ENCODE measurements around the gene JDP2. TPM values are rescaled to one million over a fixed set of nuclear protein-coding genes. Genes with fewer than 3 reads are reported as not detected.

Gene JDP2
- polyA plus RNA-seq, 1 experiment = 83.8 TPM

- no peak for TF ChIP-seq CTCF (IDR thresholded peaks at IDR 0.05; ENCODE audit: insufficient read depth, low read depth, low read length)
- Histone ChIP-seq H3K36me3 (ENCODE audit: control insufficient read depth, insufficient read depth, low read length) (no peaks in the 10 kb centered on the region), H3K4me3 (ENCODE audit: low read depth, low read length) (no peak overlapping the region), H3K27me3 (ENCODE audit: control insufficient read depth, insufficient read depth, low read length) (peaks cover 2% of the 10 kb centered on the region)
- CTCF ChIA-PET = interaction anchor here (1.1 kb wide), 1 partner anchor 8 kb away, joined by 3 read pairs; no protein-coding TSS in a partner anchor
- POLR2A ChIA-PET = no interaction called here
- no peak for DNase-seq (ENCODE audit: low read depth)
These were observed 44.1 kb upstream of the JDP2 start for GRCh38 chr14:75383721-75384120.

- POLR2A ChIA-PET = interaction anchor here (0.6 kb wide), 1 partner anchor 14 kb away, joined by 3 read pairs; no protein-coding TSS in a partner anchor
- peak; percentile 16 for DNase-seq (ENCODE audit: low read depth)
- H3K27me3 ChIP-seq (ENCODE audit: control insufficient read depth, insufficient read depth, low read length) = peaks cover 5% of the 10 kb centered on the region
- CTCF ChIA-PET = interaction anchor here (0.6 to 0.7 kb wide), 2 partner anchors 18 to 21 kb away, joined by 3 read pairs; no protein-coding TSS in a partner anchor
- TF ChIP-seq CTCF (IDR thresholded peaks at IDR 0.05; ENCODE audit: insufficient read depth, low read depth, low read length) = no peak
- no peak overlapping the region for H3K4me3 ChIP-seq (ENCODE audit: low read depth, low read length)
- H3K36me3 ChIP-seq (ENCODE audit: control insufficient read depth, insufficient read depth, low read length) = no peaks in the 10 kb centered on the region
These were observed 38.1 kb upstream of the JDP2 start for GRCh38 chr14:75389679-75390078.

- Histone ChIP-seq H3K36me3 (ENCODE audit: control insufficient read depth, insufficient read depth, low read length) (no peaks in the 10 kb centered on the region), H3K4me3 (ENCODE audit: low read depth, low read length) (no peak overlapping the region), H3K27me3 (ENCODE audit: control insufficient read depth, insufficient read depth, low read length) (peaks cover 5% of the 10 kb centered on the region)
- DNase-seq (ENCODE audit: low read depth) = no peak
- ChIA-PET POLR2A (no interaction called here), CTCF (no interaction called here)
- no peak for TF ChIP-seq CTCF (IDR thresholded peaks at IDR 0.05; ENCODE audit: insufficient read depth, low read depth, low read length)
These were observed 37.6 kb upstream of the JDP2 start for GRCh38 chr14:75390183-75390582.

- DNase-seq (ENCODE audit: low read depth) = no peak
- CTCF ChIA-PET = interaction anchor here (0.7 kb wide), 1 partner anchor 10 kb away, joined by 3 read pairs; no protein-coding TSS in a partner anchor
- H3K36me3 ChIP-seq (ENCODE audit: control insufficient read depth, insufficient read depth, low read length) = no peaks in the 10 kb centered on the region
- H3K27me3 ChIP-seq (ENCODE audit: control insufficient read depth, insufficient read depth, low read length) = peaks cover 5% of the 10 kb centered on the region
- no peak overlapping the region for H3K4me3 ChIP-seq (ENCODE audit: low read depth, low read length)
- TF ChIP-seq CTCF (IDR thresholded peaks at IDR 0.05; ENCODE audit: insufficient read depth, low read depth, low read length) = no peak
- POLR2A ChIA-PET = no interaction called here
These were observed 35.9 kb upstream of the JDP2 start for GRCh38 chr14:75391953-75392352.

GRCh38 chr14:75392686-75393641 lies 34.9 kb upstream of the JDP2 start:
- H3K36me3 ChIP-seq (ENCODE audit: control insufficient read depth, insufficient read depth, low read length) = no peaks in the 10 kb centered on the region
- DNase-seq (ENCODE audit: low read depth) = no peak
- TF ChIP-seq CTCF (IDR thresholded peaks at IDR 0.05; ENCODE audit: insufficient read depth, low read depth, low read length) = no peak
- POLR2A ChIA-PET = no interaction called here
- CTCF ChIA-PET = interaction anchor here (0.7 to 1.0 kb wide), 2 partner anchors 54 to 98 kb away, joined by 3 read pairs; no protein-coding TSS in a partner anchor
- H3K27me3 ChIP-seq (ENCODE audit: control insufficient read depth, insufficient read depth, low read length) = peaks cover 7% of the 10 kb centered on the region
- H3K4me3 ChIP-seq (ENCODE audit: low read depth, low read length) = no peak overlapping the region
